Kidney (tissue), 14 donors: ENCODE measurements around the gene MAMSTR. TPM values are rescaled to one million over a fixed set of nuclear protein-coding genes. Genes with fewer than 3 reads are reported as not detected.

Experiments
- DNase-seq, 5 donors: peaks; one replicate each; pipeline ENCODE4 v3.0.0-alpha.2; 2013 to 2020
- FAIRE-seq: peaks from 2 replicates; lab custom pipeline; 2012; peaks lifted over from hg19 to GRCh38; lab: Jason Lieb, UNC
- H3K27ac ChIP-seq, 2 donors: one replicate each; pipeline ENCODE4 v1.7.0; 2013; ENCODE audit warnings: low read depth in 2 of 2, low read length in 2 of 2, inconsistent platforms in 1 of 2
- H3K27me3 ChIP-seq: one replicate; pipeline ENCODE4 v1.7.1; 2013; ENCODE audit warnings: low read length, inconsistent platforms; ENCODE audit not compliant: control insufficient read depth, insufficient read depth
- H3K36me3 ChIP-seq, 3 donors: one replicate each; pipeline versions ENCODE4 v1.7.0 to v1.7.1; 2013; ENCODE audit warnings: low read length in 3 of 3, control low read depth in 1 of 3, inconsistent platforms in 1 of 3; ENCODE audit not compliant: insufficient read depth in 3 of 3, control insufficient read depth in 2 of 3
- H3K4me1 ChIP-seq, 3 donors: one replicate each; pipeline versions ENCODE4 v1.7.0 to v1.7.1; 2013; ENCODE audit warnings: low read length in 3 of 3, inconsistent platforms in 1 of 3, low read depth in 1 of 3; ENCODE audit not compliant: control insufficient read depth in 2 of 3, insufficient read depth in 2 of 3
- H3K4me3 ChIP-seq, 3 donors: one replicate each; pipeline versions ENCODE4 v1.7.0 to v1.8.1; 2013; ENCODE audit warnings: low read length in 3 of 3, control low read depth in 1 of 3, inconsistent platforms in 1 of 3
- H3K9ac ChIP-seq, 3 donors: one replicate each; pipeline versions ENCODE4 v1.7.0 to v1.7.1; 2013; ENCODE audit warnings: low read length in 3 of 3, control low read depth in 1 of 3, inconsistent platforms in 1 of 3
- H3K9me3 ChIP-seq, 3 donors: one replicate each; pipeline versions ENCODE4 v1.7.0 to v1.7.1; 2013; ENCODE audit warnings: low read length in 3 of 3, control low read depth in 1 of 3, inconsistent platforms in 1 of 3; ENCODE audit not compliant: control insufficient read depth in 2 of 3, insufficient read depth in 1 of 3
- CTCF ChIP-seq: IDR thresholded peaks from 3 replicates; pipeline ENCODE4 v1.5.1; 2012; ENCODE audit warnings: mild to moderate bottlenecking, moderate library complexity, borderline replicate concordance; ENCODE audit not compliant: insufficient read depth; ENCODE audit errors: extremely low read depth
- intact Hi-C: fragments of 100-400 bp; cut with DNase I; formaldehyde crosslinking; loops from one replicate; pipeline ENCODE4 v1.11.1; 2022
- polyA plus RNA-seq: library from polyadenylated mRNA; stranded (reverse); fragments of 350-450 nt; fragmentation: Illumina TruSeq; extraction: RNeasy Lipid Tissue Mini Kit (QIAGEN cat#74804); gene quantifications from one replicate; pipeline ENCODE4 v1.2.3, GENCODE V29; 2014; ENCODE audit warnings: low read depth, low replicate concordance; ENCODE audit not compliant: insufficient read depth
- total RNA-seq: library from RNA; stranded (reverse); fragmentation: NEBNext Ultra II Directional; extraction: Animal tissue kit (Norgen Biotek cat#: 25700); gene quantifications from one replicate; pipeline ENCODE4 v1.2.1, GENCODE V29; 2021
- donor health status: control.
- donor health status: control.
- donor health status: control.
- donor health status: control.
- donor health status: control.
- donor health status: DM: yes; HTN: yes; CAD: no.
- donor health status: Normal renal cell carcinoma (clear cell type).

The MAMSTR gene
- total and polyA plus RNA-seq, 2 donors from 2014 or later, result 2.2 to 3.6 TPM

- intact Hi-C loops, result no loop called here
- Histone ChIP-seq H3K9ac (no peak overlapping the region), H3K4me3 (no peak overlapping the region), H3K4me1 (no peaks in the 10 kb centered on the region), H3K36me3 (no peaks in the 10 kb centered on the region), H3K27me3 (no peaks in the 10 kb centered on the region), H3K27ac (peak overlapping the region in 1 of 2 donors; percentile 60), H3K9me3 (no peaks in the 10 kb centered on the region)
- peak in 1 of 5 donors; percentile 30 for DNase-seq
- FAIRE-seq, result no peak
- no peak for TF ChIP-seq CTCF
Observed at GRCh38 chr19:48760504-48761205, 41.1 kb upstream of the MAMSTR start.

- no peak for FAIRE-seq
- TF ChIP-seq CTCF, result no peak
- H3K27me3 ChIP-seq, result no peaks in the 10 kb centered on the region
Observed at GRCh38 chr19:48757741-48758144, 38.2 kb upstream of the MAMSTR start.

GRCh38 chr19:48757089-48757675 lies 37.7 kb upstream of the MAMSTR start:
- Histone ChIP-seq H3K4me3 (no peak overlapping the region), H3K27me3 (peaks cover under 1% of the 10 kb centered on the region), H3K9ac (no peak overlapping the region), H3K36me3 (no peaks in the 10 kb centered on the region), H3K4me1 (peaks cover 0 to 5% (median 0%) of the 10 kb centered on the region in 3 donors), H3K27ac (no peak overlapping the region), H3K9me3 (no peaks in the 10 kb centered on the region)
- DNase-seq (peak in 1 of 5 donors; percentile 38), FAIRE-seq (no peak)
- intact Hi-C loops, result no loop called here
- no peak for TF ChIP-seq CTCF

More at GRCh38 chr19:48757741-48758144, 38.2 kb upstream of the MAMSTR start:
- Histone ChIP-seq H3K36me3 (no peaks in the 10 kb centered on the region), H3K9me3 (no peaks in the 10 kb centered on the region), H3K4me1 (peaks cover 0 to 3% (median 0%) of the 10 kb centered on the region in 3 donors), H3K27ac (no peak overlapping the region), H3K9ac (no peak overlapping the region), H3K4me3 (no peak overlapping the region)
- peak in 2 of 5 donors; percentile 40 to 56 for DNase-seq
- intact Hi-C loops, result no loop called here
